ENCODE measurements around the gene NTM. TPM values are rescaled to one million over a fixed set of nuclear protein-coding genes. Genes with fewer than 3 reads are reported as not detected.

The NTM gene
- polyA plus RNA-seq, 1 experiment: 33.6 TPM

GRCh38 chr11:132093536-132094259 lies 723.3 kb downstream of the NTM start:
- no peak overlapping the region for H3K4me3 ChIP-seq (ENCODE audit: low read depth, low read length)
- TF ChIP-seq CTCF (IDR thresholded peaks at IDR 0.05; ENCODE audit: insufficient read depth, low read depth, low read length): no peak
- CTCF ChIA-PET: interaction anchor here (1.0 kb wide), 2 partner anchors 13 to 44 kb away, joined by 3 read pairs; no protein-coding TSS in a partner anchor

GRCh38 chr11:132094598-132094997 lies 724.2 kb downstream of the NTM start:
- ChIA-PET POLR2A (no interaction called here), CTCF (interaction anchor here (1.0 kb wide), 1 partner anchor 12 kb away, joined by 3 read pairs; no protein-coding TSS in a partner anchor)
- no peak for TF ChIP-seq CTCF (IDR thresholded peaks at IDR 0.05; ENCODE audit: insufficient read depth, low read depth, low read length)
- Histone ChIP-seq H3K4me3 (ENCODE audit: low read depth, low read length) (no peak overlapping the region), H3K27me3 (ENCODE audit: control insufficient read depth, insufficient read depth, low read length) (no peaks in the 10 kb centered on the region; the same call in 1 of the 2 replicates), H3K36me3 (ENCODE audit: control insufficient read depth, insufficient read depth, low read length) (no peaks in the 10 kb centered on the region)
- DNase-seq (ENCODE audit: low read depth): no peak

More at GRCh38 chr11:132093536-132094259, 723.3 kb downstream of the NTM start:
- no peaks in the 10 kb centered on the region for H3K36me3 ChIP-seq (ENCODE audit: control insufficient read depth, insufficient read depth, low read length)
- no peak for DNase-seq (ENCODE audit: low read depth)
- POLR2A ChIA-PET: no interaction called here
- no peaks in the 10 kb centered on the region; the same call in 1 of the 2 replicates for H3K27me3 ChIP-seq (ENCODE audit: control insufficient read depth, insufficient read depth, low read length)

- no peak for DNase-seq (ENCODE audit: low read depth)
- Histone ChIP-seq H3K4me3 (ENCODE audit: low read depth, low read length) (no peak overlapping the region), H3K36me3 (ENCODE audit: control insufficient read depth, insufficient read depth, low read length) (no peaks in the 10 kb centered on the region), H3K27me3 (ENCODE audit: control insufficient read depth, insufficient read depth, low read length) (no peaks in the 10 kb centered on the region; the same call in 1 of the 2 replicates)
- no peak for TF ChIP-seq CTCF (IDR thresholded peaks at IDR 0.05; ENCODE audit: insufficient read depth, low read depth, low read length)
- ChIA-PET CTCF (no interaction called here), POLR2A (no interaction called here)
Measured at GRCh38 chr11:132095230-132096131, 725.1 kb downstream of the NTM start.

GRCh38 chr11:132096132-132096825 lies 725.9 kb downstream of the NTM start:
- no peak for TF ChIP-seq CTCF (IDR thresholded peaks at IDR 0.05; ENCODE audit: insufficient read depth, low read depth, low read length)
- Histone ChIP-seq H3K36me3 (ENCODE audit: control insufficient read depth, insufficient read depth, low read length) (no peaks in the 10 kb centered on the region), H3K27me3 (ENCODE audit: control insufficient read depth, insufficient read depth, low read length) (no peaks in the 10 kb centered on the region; the same call in 1 of the 2 replicates), H3K4me3 (ENCODE audit: low read depth, low read length) (no peak overlapping the region)
- no peak for DNase-seq (ENCODE audit: low read depth)
- ChIA-PET POLR2A (no interaction called here), CTCF (no interaction called here)

All from BJ (cell line).